GM18520 (cell line): ENCODE results near the gene FSTL5.
"Not testable (repeated sequence)": the region's sequence is repeated elsewhere in the genome, so short reads cannot be mapped to it uniquely, and the experiment has no call there.

Experiments used
- ATAC-seq: cut with Tn5 transposase; IDR thresholded peaks from one replicate; pipeline ENCODE4 v1.9.1; 2021; ENCODE audit not compliant: unreplicated experiment

Gene FSTL5

GRCh38 chr4:162163892-162164759, at the start of gene FSTL5:
Gene FSTL5, minus strand, starts transcription at chr4:162164000. Its CDS starts 52,604 bp downstream, at chr4:162111396.
- ATAC-seq, result peak; percentile 94

- no peak for ATAC-seq
These were observed 45.9 kb upstream of the FSTL5 start for GRCh38 chr4:162209706-162210105.

- not testable (repeated sequence) for ATAC-seq
These were observed 39.7 kb upstream of the FSTL5 start for GRCh38 chr4:162203478-162203877.

GRCh38 chr4:162201673-162202072, 37.9 kb upstream of the FSTL5 start:
- ATAC-seq, result no peak

GRCh38 chr4:162170509-162170908, 6.7 kb upstream of the FSTL5 start:
- no peak for ATAC-seq

- ATAC-seq, result no peak
These were observed 1.2 kb upstream of the FSTL5 start for GRCh38 chr4:162164906-162165510.

- ATAC-seq, result no peak
These were observed 1.1 kb downstream of the FSTL5 start for GRCh38 chr4:162162672-162163071.

- ATAC-seq, result no peak
These were observed 6.6 kb downstream of the FSTL5 start for GRCh38 chr4:162157241-162157640.

GRCh38 chr4:162154862-162155540, 8.8 kb downstream of the FSTL5 start:
- no peak for ATAC-seq

- no peak for ATAC-seq
These were observed 11.9 kb downstream of the FSTL5 start for GRCh38 chr4:162151850-162152249.

- ATAC-seq, result no peak
These were observed 12.4 kb downstream of the FSTL5 start for GRCh38 chr4:162151386-162151785.

GRCh38 chr4:162149644-162150043, 14.2 kb downstream of the FSTL5 start:
- ATAC-seq, result no peak

GRCh38 chr4:162140051-162140683, 23.6 kb downstream of the FSTL5 start:
- no peak for ATAC-seq

GRCh38 chr4:162139412-162139811, 24.4 kb downstream of the FSTL5 start:
- ATAC-seq, result no peak

GRCh38 chr4:162131256-162131655, 32.5 kb downstream of the FSTL5 start:
- no peak for ATAC-seq

- no peak for ATAC-seq
These were observed 37.1 kb downstream of the FSTL5 start for GRCh38 chr4:162126729-162127128.

GRCh38 chr4:162117051-162117450, 46.7 kb downstream of the FSTL5 start:
- ATAC-seq, result no peak

- no peak for ATAC-seq
These were observed 47.6 kb downstream of the FSTL5 start for GRCh38 chr4:162116095-162116779.

- no peak for ATAC-seq
These were observed 48.5 kb downstream of the FSTL5 start for GRCh38 chr4:162115333-162115732.

GRCh38 chr4:162111078-162111477, 52.7 kb downstream of the FSTL5 start:
- no peak for ATAC-seq
